Right lobe of liver (tissue), 4 donors: Measurements from ENCODE around the gene DRC7.

ENCODE experiments used
- POLR2A ChIP-seq: fragments of 450-650 bp; IDR thresholded peaks from one replicate; pipeline ENCODE4 v1.6.1; 2017; ENCODE audit warnings: antibody characterized with exemption, mild to moderate bottlenecking
- TF ChIP-seq, protein P1 (sequence below), 4 donors: fragments of 200-600 bp in 3 of 4; fragments of 450-650 bp in 1 of 4; IDR thresholded peaks; one replicate each; pipeline versions ENCODE4 v1.5.1 to v1.8.0; 2016 to 2022; ENCODE audit warnings: antibody characterized with exemption in 4 of 4, mild to moderate bottlenecking in 2 of 4
- donor health status: DM: no; HTN: no; CAD: no.
- donor health status: DM: no; HTN: no; CAD: no.
- donor health status: DM: no; HTN: yes; CAD: no.

- TF ChIP-seq, protein P1, sequence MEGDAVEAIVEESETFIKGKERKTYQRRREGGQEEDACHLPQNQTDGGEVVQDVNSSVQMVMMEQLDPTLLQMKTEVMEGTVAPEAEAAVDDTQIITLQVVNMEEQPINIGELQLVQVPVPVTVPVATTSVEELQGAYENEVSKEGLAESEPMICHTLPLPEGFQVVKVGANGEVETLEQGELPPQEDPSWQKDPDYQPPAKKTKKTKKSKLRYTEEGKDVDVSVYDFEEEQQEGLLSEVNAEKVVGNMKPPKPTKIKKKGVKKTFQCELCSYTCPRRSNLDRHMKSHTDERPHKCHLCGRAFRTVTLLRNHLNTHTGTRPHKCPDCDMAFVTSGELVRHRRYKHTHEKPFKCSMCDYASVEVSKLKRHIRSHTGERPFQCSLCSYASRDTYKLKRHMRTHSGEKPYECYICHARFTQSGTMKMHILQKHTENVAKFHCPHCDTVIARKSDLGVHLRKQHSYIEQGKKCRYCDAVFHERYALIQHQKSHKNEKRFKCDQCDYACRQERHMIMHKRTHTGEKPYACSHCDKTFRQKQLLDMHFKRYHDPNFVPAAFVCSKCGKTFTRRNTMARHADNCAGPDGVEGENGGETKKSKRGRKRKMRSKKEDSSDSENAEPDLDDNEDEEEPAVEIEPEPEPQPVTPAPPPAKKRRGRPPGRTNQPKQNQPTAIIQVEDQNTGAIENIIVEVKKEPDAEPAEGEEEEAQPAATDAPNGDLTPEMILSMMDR (IDR thresholded peaks at IDR 0.05) = no peak
- TF ChIP-seq POLR2A = no peak
Observed at GRCh38 chr16:57690782-57691471, 3.7 kb upstream of the DRC7 start.
